NAMALWA (cell line): Measurements from ENCODE around the gene PCDHGB1.
A peak's percentile ranks its signal among the peaks of the same experiment; 100 is the strongest.
"Not testable (repeated sequence)": the region's sequence is repeated elsewhere in the genome, so short reads cannot be mapped to it uniquely, and the experiment has no call there.

ENCODE experiments used
- DNase-seq: peaks from one replicate; pipeline ENCODE4 v3.0.0-alpha.2; 2015; ENCODE audit warnings: low spot score

The PCDHGB1 gene

DNA sequence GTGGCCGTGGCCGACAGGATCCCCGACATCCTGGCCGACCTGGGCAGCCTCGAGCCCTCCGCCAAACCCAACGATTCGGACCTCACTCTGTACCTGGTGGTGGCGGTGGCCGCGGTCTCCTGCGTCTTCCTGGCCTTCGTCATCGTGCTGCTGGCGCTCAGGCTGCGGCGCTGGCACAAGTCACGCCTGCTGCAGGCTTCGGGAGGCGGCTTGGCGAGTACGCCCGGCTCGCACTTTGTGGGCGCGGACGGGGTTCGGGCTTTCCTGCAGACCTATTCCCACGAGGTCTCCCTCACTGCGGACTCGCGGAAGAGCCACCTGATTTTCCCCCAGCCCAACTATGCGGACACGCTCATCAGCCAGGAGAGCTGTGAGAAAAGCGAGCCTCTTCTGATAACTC, 3.9 kb upstream of the PCDHGB1 start:
- DNase-seq = not testable (repeated sequence)

DNA sequence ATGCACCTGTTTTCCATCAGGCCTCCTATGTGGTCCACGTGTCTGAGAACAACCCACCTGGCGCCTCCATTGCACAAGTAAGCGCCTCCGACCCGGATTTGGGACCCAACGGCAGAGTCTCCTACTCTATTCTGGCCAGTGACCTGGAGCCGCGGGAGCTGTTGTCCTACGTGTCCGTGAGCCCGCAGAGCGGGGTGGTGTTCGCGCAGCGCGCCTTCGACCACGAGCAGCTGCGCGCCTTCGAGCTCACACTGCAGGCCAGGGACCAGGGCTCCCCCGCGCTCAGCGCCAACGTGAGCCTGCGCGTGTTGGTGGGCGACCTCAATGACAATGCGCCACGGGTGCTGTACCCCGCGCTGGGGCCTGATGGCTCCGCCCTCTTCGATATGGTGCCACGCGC, 1.7 kb downstream of the PCDHGB1 start:
- no peak for DNase-seq

DNA sequence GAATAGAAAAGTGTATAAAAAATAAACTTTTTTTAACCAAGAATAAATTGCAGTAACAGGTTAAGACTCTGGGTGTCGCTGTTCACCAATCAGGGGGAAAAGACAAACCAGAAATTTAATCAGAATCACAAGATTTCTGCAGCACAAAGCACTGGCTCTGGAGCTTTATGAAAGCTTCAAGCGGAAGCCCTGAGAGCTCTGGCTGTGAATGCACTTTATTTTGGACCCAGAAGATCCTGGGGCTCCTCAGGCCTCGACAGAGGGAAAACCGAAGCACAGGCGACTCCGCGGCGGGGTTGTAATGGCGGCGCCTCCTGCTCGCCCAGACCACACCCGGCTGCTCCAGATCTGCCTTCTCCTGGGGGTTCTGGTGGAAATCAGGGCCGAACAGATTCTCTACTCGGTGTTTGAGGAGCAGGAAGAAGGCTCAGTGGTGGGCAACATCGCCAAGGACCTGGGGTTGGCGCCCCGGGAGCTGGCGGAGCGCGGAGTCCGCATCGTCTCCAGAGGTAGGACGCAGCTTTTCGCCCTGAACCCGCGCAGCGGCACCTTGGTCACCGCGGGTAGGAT, 5.1 kb downstream of the PCDHGB1 start, which contains the start of gene PCDHGA4:
PCDHGA4 (plus strand) TSS at position 122 of the 570 bp plus-strand sequence; CDS start at position 209, 87 bp downstream.
- peak; percentile 63 for DNase-seq

DNA sequence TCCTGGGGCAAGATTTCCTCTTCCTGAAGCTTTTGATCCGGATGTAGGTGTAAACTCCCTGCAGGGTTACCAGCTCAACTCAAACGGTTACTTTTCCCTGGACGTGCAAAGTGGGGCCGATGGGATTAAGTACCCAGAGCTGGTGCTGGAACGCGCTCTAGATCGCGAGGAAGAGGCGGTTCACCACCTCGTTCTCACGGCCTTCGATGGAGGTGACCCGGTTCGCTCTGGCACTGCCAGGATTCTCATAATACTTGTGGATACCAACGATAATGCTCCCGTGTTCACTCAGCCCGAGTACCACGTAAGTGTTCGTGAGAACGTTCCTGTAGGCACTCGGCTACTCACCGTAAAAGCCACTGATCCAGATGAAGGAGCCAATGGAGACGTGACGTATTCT, 5.7 kb downstream of the PCDHGB1 start:
- no peak for DNase-seq

DNA sequence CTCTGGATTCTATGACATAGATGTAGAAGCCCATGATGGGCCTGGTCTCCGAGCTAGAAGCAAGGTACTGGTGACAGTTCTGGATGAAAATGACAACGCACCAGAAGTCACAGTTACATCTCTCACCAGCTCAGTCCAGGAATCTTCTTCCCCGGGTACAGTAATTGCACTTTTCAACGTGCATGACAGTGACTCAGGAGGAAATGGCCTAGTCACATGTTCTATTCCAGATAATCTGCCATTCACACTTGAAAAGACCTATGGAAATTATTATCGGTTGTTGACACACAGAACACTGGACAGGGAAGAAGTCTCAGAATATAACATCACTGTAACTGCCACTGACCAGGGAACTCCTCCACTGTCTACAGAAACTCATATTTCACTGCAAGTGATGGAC, 6.2 kb downstream of the PCDHGB1 start:
- DNase-seq = no peak

DNA sequence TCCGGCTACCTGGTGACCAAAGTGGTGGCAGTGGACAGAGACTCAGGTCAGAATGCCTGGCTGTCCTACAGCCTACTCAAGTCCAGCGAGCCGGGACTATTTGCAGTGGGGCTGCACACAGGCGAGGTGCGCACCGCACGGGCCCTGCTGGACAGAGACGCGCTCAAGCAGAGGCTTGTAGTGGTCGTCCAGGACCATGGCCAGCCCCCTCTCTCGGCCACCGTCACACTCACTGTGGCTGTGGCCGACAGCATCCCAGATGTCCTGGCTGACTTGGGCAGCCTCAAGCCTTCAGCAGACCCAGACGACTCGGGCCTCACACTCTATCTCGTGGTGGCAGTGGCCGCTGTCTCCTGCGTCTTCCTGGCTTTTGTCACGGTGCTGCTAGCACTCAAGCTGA, 7.1 kb downstream of the PCDHGB1 start:
- DNase-seq = no peak

DNA sequence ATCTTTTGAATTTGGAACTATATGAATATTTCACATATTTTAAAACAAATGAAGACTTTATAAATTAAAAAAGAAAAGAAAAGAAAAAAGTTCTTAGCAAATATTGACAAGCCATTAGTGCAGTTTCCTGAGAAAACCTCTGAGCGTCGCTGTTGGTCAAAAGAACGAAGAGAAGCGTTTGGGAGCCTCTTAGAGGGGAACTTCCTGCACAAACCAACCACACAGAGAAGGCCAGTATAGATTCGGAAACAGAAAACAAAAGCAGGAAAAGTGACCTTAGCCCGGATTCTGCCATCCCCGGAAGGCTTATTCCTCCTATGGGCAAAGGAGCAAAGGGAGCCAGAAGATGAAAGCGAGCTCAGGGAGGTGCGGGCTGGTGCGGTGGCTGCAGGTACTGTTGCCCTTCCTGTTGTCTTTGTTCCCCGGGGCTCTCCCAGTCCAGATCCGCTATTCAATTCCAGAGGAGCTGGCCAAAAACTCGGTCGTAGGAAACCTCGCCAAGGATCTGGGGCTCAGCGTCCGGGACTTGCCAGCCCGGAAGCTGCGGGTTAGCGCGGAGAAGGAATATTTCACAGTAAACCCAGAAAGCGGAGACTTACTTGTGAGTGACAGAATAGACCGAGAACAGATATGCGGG, 10.0 kb downstream of the PCDHGB1 start, which contains the start of gene PCDHGB2:
PCDHGB2 (plus strand) TSS at position 205 of the 637 bp plus-strand sequence; CDS start at position 347, 142 bp downstream.
- DNase-seq = peak; percentile 89

DNA sequence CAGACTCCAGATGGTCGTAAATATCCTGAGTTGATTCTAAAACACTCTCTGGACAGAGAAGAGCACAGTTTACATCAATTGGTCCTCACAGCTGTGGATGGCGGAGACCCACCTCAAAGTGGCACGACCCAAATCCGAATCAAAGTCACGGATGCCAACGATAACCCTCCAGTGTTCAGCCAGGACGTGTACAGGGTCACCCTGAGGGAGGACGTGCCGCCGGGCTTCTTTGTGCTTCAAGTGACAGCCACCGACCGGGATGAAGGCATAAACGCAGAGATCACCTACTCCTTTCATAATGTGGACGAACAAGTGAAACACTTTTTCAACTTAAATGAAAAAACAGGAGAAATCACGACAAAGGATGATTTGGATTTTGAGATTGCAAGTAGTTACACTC, 10.8 kb downstream of the PCDHGB1 start:
- no peak for DNase-seq

DNA sequence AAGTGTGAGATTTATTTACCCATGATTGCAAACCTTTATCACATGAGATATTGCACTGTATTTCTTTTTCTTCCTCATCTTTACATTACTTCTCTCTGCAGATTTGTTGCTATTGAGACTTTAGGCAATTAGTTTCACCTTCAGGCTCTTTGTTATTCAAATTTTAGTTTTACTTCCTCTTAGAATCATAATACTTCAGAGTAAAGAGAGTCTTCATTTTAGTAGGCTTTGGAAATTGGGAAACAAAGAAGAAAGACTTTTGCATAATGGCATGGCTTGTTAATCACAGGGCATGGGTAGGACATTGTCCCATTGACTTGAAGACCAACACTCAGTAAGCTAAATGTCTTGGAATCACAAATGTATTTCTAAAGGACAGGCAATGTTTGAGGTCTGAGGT, 12.8 kb downstream of the PCDHGB1 start:
- peak; percentile 21 for DNase-seq

DNA sequence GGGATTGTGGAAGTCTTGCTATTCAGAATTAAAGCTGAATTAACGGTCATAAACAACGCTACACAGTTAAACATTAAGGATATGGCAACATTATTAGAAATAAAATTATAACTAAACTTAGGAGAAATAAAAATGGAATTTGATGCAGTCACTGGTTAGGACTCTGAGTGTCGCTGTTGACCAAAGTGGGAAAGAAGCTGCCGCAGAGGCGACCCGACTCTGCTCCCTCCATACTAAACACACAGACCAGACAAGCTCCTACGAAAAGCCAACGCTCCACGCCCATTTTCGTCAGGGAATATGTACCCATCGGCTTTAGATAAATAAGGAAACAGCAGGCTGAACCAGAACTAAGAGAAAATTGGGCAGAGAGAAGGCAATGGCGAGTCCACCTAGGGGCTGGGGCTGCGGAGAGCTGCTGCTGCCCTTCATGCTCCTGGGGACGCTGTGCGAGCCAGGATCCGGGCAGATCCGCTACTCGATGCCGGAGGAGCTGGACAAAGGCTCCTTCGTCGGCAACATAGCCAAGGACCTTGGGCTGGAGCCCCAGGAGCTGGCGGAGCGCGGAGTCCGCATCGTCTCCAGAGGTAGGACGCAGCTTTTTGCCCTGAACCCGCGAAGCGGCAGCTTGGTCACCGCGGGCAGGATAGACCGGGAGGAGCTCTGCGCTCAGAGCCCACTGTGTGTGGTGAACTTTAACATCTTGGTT, 14.2 kb downstream of the PCDHGB1 start, which contains the start of gene PCDHGA5:
PCDHGA5 (plus strand) TSS at position 211 of the 709 bp plus-strand sequence; CDS start at position 380, 169 bp downstream.
- DNase-seq = no peak

DNA sequence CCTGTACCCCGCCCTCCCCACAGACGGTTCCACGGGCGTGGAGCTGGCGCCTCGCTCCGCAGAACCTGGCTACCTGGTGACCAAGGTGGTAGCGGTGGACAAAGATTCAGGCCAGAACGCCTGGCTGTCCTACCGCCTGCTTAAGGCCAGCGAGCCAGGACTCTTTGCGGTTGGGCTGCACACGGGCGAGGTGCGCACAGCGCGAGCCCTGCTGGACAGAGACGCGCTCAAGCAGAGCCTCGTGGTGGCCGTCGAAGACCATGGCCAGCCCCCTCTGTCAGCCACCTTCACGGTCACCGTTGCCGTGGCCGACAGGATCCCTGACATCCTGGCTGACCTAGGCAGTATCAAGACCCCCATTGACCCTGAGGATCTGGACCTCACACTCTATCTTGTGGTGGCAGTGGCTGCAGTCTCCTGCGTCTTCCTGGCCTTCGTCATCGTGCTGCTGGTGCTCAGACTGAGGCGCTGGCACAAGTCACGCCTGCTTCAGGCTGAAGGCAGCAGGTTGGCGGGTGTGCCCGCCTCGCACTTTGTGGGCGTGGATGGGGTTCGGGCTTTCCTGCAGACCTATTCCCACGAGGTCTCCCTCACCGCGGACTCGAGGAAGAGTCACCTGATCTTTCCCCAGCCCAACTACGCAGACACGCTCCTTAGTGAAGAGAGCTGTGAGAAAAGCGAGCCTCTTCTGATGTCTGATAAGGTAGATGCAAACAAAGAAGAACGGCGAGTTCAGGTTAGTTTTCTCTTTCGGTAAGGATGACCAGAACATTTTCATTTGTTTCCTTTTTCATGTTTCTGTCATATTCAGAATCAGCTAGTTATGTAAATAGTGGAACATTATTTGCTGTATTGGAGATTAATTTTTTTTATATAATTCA, 16.4 kb downstream of the PCDHGB1 start:
- no peak for DNase-seq

DNA sequence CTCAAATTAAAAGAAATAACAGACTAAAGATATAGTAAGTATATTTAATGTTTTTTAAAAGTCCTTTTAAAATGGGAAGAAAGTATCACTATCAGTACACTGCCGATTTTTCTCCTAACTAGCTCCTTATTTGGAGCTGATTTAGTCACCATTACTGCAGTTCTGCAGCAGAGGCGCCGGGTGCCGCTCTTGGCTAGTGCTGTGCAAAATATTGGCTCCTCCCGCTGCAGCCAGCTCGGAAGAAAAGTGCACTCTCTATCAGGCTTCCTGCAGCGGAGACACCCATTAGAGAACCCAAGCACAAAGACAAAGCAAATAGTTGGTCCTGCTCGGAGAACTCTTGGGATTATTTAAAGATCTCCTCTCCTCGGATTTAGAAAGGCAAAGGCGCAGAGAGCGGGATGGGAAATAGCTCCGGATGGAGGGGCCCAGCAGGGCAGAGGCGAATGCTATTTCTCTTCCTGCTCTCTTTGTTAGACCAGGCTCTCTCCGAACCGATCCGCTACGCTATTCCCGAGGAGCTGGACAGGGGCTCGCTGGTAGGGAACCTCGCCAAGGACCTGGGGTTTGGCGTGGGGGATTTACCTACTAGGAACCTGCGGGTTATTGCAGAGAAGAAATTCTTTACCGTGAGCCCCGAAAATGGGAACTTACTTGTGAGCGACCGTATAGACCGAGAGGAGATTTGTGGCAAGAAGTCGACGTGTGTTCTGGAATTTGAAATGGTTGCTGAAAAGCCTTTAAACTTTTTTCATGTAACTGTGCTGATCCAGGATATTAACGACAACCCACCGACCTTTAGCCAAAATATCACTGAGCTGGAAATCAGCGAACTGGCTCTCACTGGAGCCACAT, 20.3 kb downstream of the PCDHGB1 start, which contains the start of gene PCDHGB3:
PCDHGB3 (plus strand) TSS at position 249 of the 855 bp plus-strand sequence; CDS start at position 402, 153 bp downstream.
- DNase-seq = peak; percentile 54

DNA sequence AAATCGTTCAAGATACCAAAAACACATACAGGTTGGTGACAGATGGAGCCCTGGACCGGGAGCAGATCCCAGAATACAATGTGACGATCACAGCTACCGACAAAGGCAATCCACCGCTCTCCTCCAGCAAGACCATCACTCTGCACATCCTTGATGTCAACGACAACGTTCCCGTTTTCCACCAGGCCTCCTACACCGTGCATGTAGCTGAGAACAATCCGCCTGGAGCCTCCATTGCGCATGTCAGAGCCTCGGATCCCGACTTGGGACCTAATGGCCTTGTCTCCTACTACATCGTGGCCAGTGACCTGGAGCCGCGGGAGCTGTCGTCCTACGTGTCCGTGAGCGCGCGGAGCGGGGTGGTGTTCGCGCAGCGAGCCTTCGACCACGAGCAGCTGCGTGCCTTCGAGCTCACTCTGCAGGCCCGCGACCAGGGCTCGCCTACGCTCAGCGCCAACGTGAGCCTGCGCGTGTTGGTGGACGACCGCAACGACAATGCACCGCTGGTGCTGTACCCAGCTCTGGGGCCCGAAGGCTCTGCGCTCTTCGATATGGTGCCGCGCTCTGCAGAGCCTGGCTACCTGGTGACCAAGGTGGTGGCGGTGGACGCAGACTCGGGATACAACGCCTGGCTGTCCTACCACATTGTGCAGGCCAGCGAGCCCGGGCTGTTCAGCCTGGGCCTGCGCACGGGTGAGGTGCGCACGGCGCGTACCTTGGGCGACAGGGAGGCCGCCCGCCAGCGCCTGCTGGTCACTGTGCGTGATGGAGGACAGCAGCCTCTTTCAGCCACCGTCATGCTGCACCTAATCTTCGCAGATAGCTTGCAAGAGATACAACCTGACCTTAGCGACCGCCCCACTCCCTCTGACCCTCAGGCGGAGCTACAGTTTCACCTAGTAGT, 21.9 kb downstream of the PCDHGB1 start:
- DNase-seq = no peak

DNA sequence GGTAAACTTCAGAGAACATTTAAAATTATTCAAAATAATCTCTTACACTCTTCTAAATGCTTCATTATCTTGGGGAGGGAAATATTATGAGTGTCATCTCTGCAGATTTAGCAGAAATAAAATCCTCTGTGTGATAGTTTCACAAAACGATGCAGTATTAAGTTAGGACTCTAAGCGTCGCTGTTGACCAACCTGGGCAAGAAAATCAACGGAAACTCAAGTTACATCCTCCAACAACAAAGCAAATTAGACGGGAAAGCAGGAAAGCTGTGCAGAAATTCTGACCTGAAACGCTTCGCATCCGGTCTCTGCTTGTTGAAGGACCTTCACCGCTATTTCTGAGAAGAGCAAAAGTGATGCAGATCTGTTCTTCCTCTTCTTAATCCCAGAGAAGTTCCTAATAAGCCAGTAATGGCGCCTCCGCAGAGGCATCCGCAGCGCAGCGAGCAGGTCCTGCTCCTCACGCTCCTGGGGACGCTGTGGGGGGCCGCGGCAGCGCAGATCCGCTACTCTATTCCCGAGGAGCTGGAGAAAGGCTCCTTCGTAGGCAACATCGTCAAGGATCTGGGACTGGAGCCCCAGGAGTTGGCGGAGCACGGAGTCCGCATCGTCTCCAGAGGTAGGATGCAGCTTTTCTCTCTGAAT, 23.9 kb downstream of the PCDHGB1 start, which contains the start of gene PCDHGA6:
PCDHGA6 (plus strand) TSS at position 219 of the 645 bp plus-strand sequence; CDS start at position 412, 193 bp downstream.
- DNase-seq = peak; percentile 41

DNA sequence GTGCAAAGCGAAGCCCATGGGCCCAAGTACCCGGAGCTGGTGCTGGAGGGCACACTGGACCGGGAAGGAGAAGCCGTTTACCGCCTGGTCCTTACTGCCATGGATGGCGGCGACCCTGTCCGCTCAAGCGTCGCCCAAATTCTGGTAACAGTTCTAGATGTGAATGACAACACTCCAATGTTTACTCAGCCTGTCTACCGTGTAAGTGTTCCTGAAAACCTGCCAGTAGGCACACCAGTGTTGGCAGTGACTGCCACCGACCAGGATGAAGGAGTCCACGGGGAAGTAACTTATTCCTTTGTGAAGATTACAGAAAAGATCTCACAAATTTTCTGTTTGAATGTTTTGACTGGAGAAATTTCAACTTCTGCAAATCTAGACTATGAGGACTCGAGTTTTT, 24.7 kb downstream of the PCDHGB1 start:
- no peak for DNase-seq

DNA sequence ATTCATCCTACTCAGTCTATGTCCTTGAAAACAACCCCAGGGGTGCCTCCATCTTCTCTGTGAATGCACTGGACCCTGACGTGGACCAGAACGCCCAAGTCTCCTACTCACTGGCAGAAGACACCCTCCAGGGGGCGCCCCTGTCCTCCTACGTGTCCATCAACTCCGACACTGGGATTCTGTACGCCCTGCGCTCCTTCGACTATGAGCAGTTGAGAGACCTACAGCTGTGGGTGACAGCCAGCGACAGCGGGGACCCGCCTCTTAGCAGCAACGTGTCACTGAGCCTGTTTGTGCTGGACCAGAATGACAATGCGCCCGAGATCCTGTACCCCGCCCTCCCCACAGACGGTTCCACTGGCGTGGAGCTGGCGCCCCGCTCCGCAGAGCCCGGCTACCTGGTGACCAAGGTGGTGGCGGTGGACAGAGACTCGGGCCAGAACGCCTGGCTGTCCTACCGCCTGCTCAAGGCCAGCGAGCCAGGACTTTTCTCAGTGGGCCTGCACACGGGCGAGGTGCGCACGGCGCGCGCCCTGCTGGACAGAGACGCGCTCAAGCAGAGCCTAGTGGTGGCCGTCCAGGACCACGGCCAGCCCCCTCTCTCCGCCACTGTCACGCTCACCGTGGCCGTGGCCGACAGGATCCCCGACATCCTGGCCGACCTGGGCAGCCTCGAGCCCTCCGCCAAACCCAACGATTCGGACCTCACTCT, 25.7 kb downstream of the PCDHGB1 start:
- not testable (repeated sequence) for DNase-seq

DNA sequence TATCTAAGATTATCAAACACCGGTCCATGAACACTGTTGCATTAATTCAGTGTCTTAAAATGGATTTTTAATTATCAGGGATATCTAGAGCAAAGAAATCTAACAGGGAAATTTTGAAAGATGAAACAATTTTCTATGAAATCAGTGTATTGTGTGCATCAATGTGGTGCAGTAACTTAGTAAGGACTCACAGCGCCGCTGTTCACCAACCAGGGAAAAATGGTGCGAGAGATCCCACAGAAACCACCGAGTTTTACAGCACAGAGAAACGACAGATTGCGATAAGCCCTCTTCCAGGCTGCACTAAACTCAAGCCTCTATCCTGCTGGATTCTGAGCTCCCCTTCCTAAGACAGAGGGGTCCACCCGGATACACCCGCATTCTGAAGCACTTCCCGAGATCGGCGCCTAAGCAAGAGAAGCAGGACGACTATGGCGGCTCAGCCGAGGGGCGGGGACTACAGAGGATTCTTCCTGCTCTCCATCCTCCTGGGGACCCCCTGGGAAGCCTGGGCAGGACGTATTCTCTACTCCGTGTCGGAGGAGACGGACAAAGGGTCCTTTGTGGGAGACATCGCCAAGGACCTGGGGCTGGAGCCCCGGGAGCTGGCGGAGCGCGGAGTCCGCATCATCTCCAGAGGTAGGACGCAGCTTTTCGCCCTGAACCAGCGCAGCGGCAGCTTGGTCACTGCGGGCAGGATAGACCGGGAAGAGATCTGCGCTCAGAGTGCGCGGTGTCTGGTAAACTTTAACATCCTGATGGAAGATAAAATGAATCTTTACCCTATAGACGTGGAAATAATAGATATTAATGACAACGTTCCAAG, 32.8 kb downstream of the PCDHGB1 start, which contains the start of gene PCDHGA7:
PCDHGA7 (plus strand) TSS at position 274 of the 826 bp plus-strand sequence; CDS start at position 432, 158 bp downstream.
- DNase-seq = no peak
